A549 (cell line): ENCODE measurements around the gene ITGAV.

ENCODE experiments used
- CEBPB ChIP-seq, 2 experiments: fragments of >200 bp in 1 of 2; sonication (Bioruptor Twin) in 1 of 2; formaldehyde crosslinking in 1 of 2; IDR thresholded peaks; 2 replicates each; pipeline ENCODE4 v1.6.1; 2012 to 2016
- CTCF ChIP-seq: fragments of >200 bp; sonication (Bioruptor Twin); formaldehyde crosslinking; IDR thresholded peaks from 3 replicates; pipeline ENCODE4 v1.5.1; 2016
- EHF ChIP-seq: fragments of 250-450 bp; sonication (Bioruptor Pico); IDR thresholded peaks from 2 replicates; pipeline ENCODE4 v1.5.0; 2020; ENCODE audit warnings: mild to moderate bottlenecking
- NFE2L2 ChIP-seq: fragments of 150-350 bp; conservative IDR thresholded peaks from 2 replicates; pipeline ENCODE4 v1.6.1; 2014; ENCODE audit warnings: low read length
- NR3C1 ChIP-seq: fragments of >200 bp; sonication (Bioruptor Twin); formaldehyde crosslinking; IDR thresholded peaks from 3 replicates; pipeline ENCODE4 v1.6.1; 2017
- POLR2A ChIP-seq: IDR thresholded peaks from 2 replicates; pipeline ENCODE4 v1.6.1; 2012; ENCODE audit warnings: mild to moderate bottlenecking, low read length
- POLR2AphosphoS2 ChIP-seq: conservative IDR thresholded peaks from 2 replicates; pipeline ENCODE4 v1.6.1; 2012; ENCODE audit warnings: low read length, improper control_type of control experiment, inconsistent platforms
- REST ChIP-seq: fragments of 200-600 bp; sonication (generic); IDR thresholded peaks from 2 replicates; pipeline ENCODE4 v1.6.1; 2016; ENCODE audit warnings: antibody characterized with exemption, mild to moderate bottlenecking, moderate library complexity

- TF ChIP-seq CTCF (no peak), CEBPB (IDR thresholded peaks at IDR 0.05) (no peak), EHF (CRISPR knock-in tag) (no peak), POLR2AphosphoS2 (no peak), NR3C1 (no peak), POLR2A (no peak), REST (no peak), NFE2L2 (no peak)
These were observed 27.7 kb upstream of the ITGAV start for GRCh38 chr2:186562209-186562578.
